ENCODE results near the gene BTN3A1.

Gene BTN3A1

GRCh38 chr6:26380256-26380655, 21.8 kb upstream of the BTN3A1 start:
- DNase-seq: no peak

GRCh38 chr6:26382121-26382520, 20.0 kb upstream of the BTN3A1 start:
- no peak for DNase-seq

- DNase-seq: peak; percentile 9
These were observed 18.3 kb upstream of the BTN3A1 start for GRCh38 chr6:26383624-26384417.

GRCh38 chr6:26385734-26386125, 16.3 kb upstream of the BTN3A1 start:
- DNase-seq: no peak

GRCh38 chr6:26387565-26387964, 14.5 kb upstream of the BTN3A1 start:
- no peak for DNase-seq

- DNase-seq: no peak
These were observed 14.1 kb upstream of the BTN3A1 start for GRCh38 chr6:26388014-26388413.

- DNase-seq: no peak
These were observed 13.6 kb upstream of the BTN3A1 start for GRCh38 chr6:26388441-26388840.

- no peak for DNase-seq
These were observed 12.7 kb upstream of the BTN3A1 start for GRCh38 chr6:26389349-26389894.

- no peak for DNase-seq
These were observed 11.5 kb upstream of the BTN3A1 start for GRCh38 chr6:26390531-26390930.

- no peak for DNase-seq
These were observed 9.0 kb upstream of the BTN3A1 start for GRCh38 chr6:26392932-26393636.

- DNase-seq: peak; percentile 17
These were observed 7.8 kb upstream of the BTN3A1 start for GRCh38 chr6:26394289-26394688.

- DNase-seq: no peak
These were observed 3.5 kb upstream of the BTN3A1 start for GRCh38 chr6:26398555-26398954.

GRCh38 chr6:26400626-26401025, 1.4 kb upstream of the BTN3A1 start:
- no peak for DNase-seq

- no peak for DNase-seq
These were observed 587 bp upstream of the BTN3A1 start for GRCh38 chr6:26401389-26401986.

- DNase-seq: no peak
These were observed 1.8 kb downstream of the BTN3A1 start for GRCh38 chr6:26403893-26404292.

- DNase-seq: no peak
These were observed 2.5 kb downstream of the BTN3A1 start for GRCh38 chr6:26404546-26404945.

- no peak for DNase-seq
These were observed 7.0 kb downstream of the BTN3A1 start for GRCh38 chr6:26408828-26409730.

GRCh38 chr6:26411751-26412150, 9.7 kb downstream of the BTN3A1 start:
- no peak for DNase-seq

- DNase-seq: no peak
These were observed 10.2 kb downstream of the BTN3A1 start for GRCh38 chr6:26412228-26412627.

- no peak for DNase-seq
These were observed 10.9 kb downstream of the BTN3A1 start for GRCh38 chr6:26412954-26413353.

GRCh38 chr6:26414281-26414680, 12.2 kb downstream of the BTN3A1 start:
- no peak for DNase-seq

GRCh38 chr6:26415036-26415614, 13.1 kb downstream of the BTN3A1 start:
- no peak for DNase-seq
